Brain pericyte (primary cell): ENCODE data around the gene MAP1LC3A.

Source experiments
- DNase-seq: peaks from one replicate; pipeline ENCODE4 v3.0.0-alpha.2; 2012; ENCODE audit warnings: low read depth, low spot score

The MAP1LC3A gene

GRCh38 chr20:34529742-34530141, 28.8 kb upstream of the MAP1LC3A start:
- DNase-seq = no peak

DNA sequence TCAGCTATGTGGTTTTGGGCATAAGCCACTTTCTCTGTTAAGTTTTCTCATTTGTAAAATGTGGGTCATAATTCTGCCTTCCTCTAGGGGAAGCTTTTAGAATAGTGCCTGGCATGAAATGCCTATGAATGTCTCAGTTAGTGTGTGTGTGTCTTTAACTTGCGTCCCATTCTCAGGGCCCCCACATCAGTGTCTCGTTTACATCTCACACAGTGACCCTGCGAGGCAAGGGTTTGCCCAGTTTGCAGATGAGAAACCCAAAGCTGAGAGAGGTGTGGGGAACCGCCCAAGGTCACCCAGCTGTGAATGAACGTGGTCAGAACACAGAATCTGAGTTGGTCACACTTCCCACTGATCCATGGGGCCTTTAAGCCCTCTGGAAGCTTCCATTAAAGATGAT, 28.2 kb upstream of the MAP1LC3A start:
- DNase-seq = no peak

DNA sequence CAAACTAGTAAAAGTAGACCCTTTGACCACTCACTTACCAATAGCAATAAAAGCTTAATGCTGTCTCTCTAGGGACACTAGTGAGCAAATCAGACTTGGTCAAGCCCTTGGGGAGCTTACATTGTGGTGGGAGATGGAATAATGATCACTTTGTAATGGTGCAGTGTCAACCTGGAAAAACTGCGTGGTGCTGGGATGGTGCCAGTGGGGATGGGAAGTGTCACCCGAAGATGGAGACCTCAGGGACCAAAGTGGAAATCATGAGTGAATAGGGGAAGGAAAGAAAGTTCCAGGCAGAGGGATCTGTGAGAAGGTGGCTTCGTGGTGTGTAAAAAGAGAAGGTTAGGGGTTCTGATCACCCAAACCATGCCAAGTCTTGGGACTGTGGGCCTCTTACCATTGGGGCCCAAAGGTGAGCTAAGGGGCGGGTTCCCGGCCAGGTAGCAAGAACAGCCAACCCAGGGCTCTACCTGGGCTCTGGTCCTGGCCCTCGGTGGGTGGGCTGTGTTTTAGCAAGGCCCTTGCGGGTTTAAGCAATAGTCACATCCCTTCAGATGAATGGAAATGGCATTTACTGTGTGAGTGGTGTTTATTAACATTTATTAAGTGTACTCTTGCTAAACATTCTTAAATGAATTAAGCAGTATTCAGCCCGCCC, 26.8 kb upstream of the MAP1LC3A start:
- no peak for DNase-seq

DNA sequence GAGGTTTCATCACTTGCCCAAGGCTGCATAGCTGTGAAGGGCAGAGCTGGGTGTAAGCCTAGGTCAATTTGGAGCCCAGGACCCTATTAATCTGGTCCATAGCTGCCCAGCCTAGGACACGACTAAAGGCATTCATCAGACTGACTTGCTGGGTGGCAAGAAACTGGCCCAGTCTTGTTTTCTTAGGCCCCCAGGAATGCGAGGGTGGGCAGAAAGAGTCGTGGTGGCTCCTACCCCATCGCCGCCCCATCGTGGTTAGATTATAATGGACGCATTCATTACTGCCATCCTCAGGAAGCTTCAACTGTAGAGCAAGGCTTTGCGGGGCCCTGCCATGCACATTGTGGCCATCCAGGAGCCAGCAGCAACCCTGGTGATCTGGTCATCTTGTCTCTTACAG, 26.2 kb upstream of the MAP1LC3A start:
- DNase-seq = no peak

GRCh38 chr20:34532756-34533155, 25.8 kb upstream of the MAP1LC3A start:
- DNase-seq = no peak

GRCh38 chr20:34534391-34535165, 23.9 kb upstream of the MAP1LC3A start:
- no peak for DNase-seq

DNA sequence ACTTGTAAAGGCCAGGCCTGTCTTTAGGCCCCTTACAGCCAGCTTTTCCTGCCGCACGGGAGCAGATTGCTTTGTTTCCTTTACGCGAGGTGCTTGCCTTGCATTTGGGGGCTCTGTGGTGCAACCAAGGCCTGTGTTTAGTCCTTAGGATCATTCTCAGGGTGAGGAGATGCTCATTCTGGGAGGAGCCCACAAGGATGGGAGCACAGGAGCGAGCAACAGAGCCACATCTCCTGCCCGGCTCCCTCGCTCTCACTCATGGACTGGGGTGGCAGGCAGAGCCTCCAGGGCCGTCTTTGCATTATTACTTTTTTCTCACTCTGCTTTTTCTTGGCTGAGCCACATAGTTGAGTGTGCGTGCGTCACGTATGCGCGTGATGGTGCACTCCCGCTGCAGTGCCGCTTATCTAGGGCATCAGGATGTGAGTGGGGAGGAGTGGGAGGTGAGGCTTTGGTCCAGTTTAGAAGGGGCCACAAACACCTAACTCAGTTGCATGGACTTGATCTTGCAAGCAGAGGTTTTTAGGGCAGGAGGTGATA, 23.1 kb upstream of the MAP1LC3A start:
- no peak for DNase-seq

GRCh38 chr20:34535857-34536256, 22.7 kb upstream of the MAP1LC3A start:
- DNase-seq = no peak

DNA sequence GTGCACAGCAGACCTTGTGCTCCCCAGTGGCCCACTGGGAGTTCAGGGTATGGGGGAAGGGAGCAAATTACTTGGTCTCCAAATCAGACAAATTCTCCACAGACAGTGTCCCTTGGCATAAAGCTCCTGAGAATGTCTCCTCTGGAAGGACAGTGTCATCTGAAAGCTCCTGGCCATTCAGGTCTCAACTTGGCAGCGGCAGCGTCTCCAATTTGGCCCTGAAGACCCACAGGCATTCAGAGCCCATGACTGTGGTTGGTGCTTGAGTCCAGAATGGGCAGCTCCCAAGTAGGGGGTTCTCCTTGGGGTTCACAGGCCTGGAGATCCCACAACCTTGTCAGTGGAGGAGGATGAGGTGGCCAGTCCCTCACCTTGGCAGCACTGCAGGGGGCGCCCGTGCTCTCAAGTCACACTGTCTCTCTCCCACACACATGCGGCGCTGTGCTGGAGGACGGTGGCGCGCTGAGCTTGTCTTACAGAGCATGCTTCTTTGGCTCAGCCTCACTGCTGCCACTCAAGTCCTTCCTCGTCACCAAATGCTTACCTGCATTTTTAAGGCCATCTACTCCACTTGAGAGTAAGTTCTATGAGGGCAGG, 21.6 kb upstream of the MAP1LC3A start:
- DNase-seq = no peak

- DNase-seq = no peak
Observed at GRCh38 chr20:34537651-34538050, 20.9 kb upstream of the MAP1LC3A start.

DNA sequence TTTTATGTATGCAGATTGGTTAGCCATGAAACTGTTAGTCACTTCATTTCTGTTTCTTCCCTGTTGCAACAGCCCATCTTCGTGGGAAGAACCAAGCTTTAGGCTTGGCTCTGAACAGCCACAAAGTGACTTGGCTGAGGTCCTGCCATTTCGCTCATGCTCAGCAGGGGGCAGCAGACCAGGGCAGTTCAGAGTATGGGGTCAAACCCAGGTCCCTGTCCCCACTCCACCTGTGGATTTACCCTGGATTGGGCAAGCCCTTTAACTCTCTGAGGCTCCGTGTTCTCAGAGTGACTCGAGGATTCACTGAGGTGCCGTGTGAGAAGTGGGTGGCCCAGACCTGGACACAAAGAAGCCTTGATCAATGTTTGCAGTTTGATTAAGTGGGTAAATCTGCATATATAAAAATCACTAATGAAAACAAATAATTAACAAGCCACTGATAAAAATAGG, 19.8 kb upstream of the MAP1LC3A start:
- DNase-seq = no peak

- no peak for DNase-seq
Observed at GRCh38 chr20:34539756-34540155, 18.8 kb upstream of the MAP1LC3A start.

- DNase-seq = no peak
Observed at GRCh38 chr20:34540596-34541263, 17.8 kb upstream of the MAP1LC3A start.

- DNase-seq = no peak
Observed at GRCh38 chr20:34541264-34541901, 17.1 kb upstream of the MAP1LC3A start.

DNA sequence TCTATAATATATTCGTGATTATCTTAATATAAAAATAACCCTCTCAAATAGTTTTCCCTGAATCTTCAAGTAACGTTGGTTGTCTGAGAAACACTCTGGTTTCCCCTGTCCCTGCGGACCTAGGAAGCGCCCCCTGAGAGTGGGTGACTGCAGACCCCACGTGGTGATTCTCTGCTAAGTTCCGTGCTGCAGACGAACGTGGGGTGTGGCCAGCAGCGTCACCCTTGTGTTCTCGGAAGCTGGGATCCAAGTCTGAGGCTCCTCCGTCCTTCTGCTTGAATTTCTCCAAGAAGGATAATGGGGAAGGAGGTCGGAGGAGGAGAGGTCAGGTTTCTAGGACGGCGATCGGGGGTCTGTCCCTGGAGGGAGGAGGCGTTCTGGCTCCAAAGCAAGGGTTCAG, 16.6 kb upstream of the MAP1LC3A start:
- DNase-seq = no peak

DNA sequence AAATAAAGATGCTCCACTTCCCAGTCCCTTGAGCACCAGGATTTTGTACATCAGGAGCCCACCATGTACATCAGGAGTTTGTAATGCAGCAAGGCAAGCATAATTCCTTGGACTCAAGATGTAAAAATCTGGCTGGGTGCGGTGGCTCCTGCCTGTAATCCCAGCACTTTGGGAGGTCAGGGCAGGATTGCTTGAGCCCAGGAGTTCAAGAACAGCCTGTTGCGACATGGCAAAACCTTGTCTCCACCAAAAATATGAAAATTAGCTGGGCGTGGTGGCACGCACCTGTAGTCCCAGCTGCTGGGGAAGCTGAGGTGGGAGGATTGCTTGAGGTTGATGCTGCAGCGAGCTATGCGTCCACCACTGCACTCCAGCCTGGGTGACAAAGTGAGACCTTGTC, 16.1 kb upstream of the MAP1LC3A start:
- no peak for DNase-seq

GRCh38 chr20:34543463-34544056, 15.0 kb upstream of the MAP1LC3A start:
- DNase-seq = no peak

DNA sequence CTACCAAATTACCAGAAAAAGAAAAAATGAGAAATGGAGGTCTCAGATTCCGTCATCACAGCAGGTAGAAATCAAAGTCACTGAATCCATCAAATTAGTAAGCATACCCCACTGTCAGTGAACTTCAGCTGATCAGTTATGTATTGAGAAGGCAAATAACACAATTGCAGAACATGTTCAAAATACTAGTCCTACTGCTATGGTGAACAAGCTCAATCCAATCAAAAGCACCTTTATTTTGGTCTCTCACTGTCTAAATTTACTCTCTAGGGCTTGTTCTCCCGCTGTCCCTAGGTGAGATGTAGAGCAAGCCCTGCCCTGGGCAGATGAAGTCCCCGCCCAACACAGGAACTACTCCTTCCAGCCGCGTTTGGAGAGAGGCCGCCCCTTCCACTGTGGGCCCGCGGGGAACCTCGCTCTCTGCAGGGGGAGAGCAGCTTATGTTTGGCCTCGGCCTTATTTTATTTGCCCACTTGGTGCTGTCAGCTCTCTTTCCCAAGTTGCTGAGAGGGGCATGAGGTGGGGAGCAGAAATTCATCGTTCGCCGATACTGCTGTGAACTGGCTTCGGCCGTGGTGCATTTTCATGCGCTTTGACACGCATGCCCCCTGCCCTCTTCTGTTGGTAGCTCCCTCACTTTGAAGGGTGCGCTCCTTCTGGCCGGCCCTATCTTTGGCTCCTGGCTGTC, 14.3 kb upstream of the MAP1LC3A start:
- no peak for DNase-seq

DNA sequence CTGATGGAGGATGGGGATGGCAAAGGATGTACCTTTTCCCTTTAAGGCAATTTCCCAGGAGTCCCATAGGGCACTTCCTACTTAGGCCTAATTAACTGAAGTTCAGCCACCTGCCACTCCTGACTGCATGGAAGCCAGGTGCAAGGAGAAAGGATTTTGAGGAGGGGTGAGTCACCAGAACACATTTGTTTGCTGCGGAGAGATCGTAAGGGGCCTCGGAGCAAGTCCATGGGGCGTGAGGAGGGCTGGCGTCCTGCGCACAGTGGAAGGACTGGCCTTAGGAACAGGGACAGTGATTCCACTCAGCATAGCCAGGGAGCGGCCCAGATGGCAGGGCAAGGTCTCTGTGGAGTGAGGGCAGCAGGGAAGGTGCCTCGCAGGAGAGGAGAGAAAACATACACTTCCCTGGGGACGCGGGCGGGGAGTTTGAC, 11.8 kb upstream of the MAP1LC3A start:
- no peak for DNase-seq

GRCh38 chr20:34547844-34548613, 10.5 kb upstream of the MAP1LC3A start:
- DNase-seq = no peak
